H54 (cell line): Measurements from ENCODE around the gene ITGA6.
"Not testable (repeated sequence)": the region's sequence is repeated elsewhere in the genome, so short reads cannot be mapped to it uniquely, and the experiment has no call there.

Experiments used
- DNase-seq: peaks from one replicate; pipeline ENCODE4 v3.0.0; 2011; ENCODE audit warnings: low spot score, mixed read lengths; ENCODE audit not compliant: insufficient read length
- FAIRE-seq: peaks from 3 replicates; lab custom pipeline; 2011; peaks lifted over from hg19 to GRCh38; lab: Jason Lieb, UNC
- POLR2A ChIP-seq: IDR thresholded peaks from 2 replicates; pipeline ENCODE4 v1.6.1; 2011; ENCODE audit warnings: low read depth, mild to moderate bottlenecking, low read length

ITGA6 gene

GRCh38 chr2:172513935-172514586, 86.7 kb downstream of the ITGA6 start:
- FAIRE-seq: no peak
- no peak for DNase-seq
- TF ChIP-seq POLR2A: no peak

GRCh38 chr2:172516299-172516698, 88.9 kb downstream of the ITGA6 start:
- no peak for TF ChIP-seq POLR2A
- DNase-seq: no peak
- no peak for FAIRE-seq

- no peak for FAIRE-seq
- no peak for DNase-seq
- no peak for TF ChIP-seq POLR2A
Measured at GRCh38 chr2:172518995-172519394, 91.6 kb downstream of the ITGA6 start.

GRCh38 chr2:172525601-172526000, 98.2 kb downstream of the ITGA6 start:
- DNase-seq (no peak), FAIRE-seq (no peak)
- TF ChIP-seq POLR2A: no peak

- TF ChIP-seq POLR2A: no peak
- no peak for DNase-seq
- FAIRE-seq: no peak
Measured at GRCh38 chr2:172531309-172531708, 103.9 kb downstream of the ITGA6 start.

GRCh38 chr2:172532461-172532860, 105.1 kb downstream of the ITGA6 start:
- not testable (repeated sequence) for FAIRE-seq, DNase-seq

GRCh38 chr2:172533687-172534086, 106.3 kb downstream of the ITGA6 start:
- no peak for DNase-seq
- no peak for FAIRE-seq
- no peak for TF ChIP-seq POLR2A

- no peak for DNase-seq
- no peak for FAIRE-seq
- TF ChIP-seq POLR2A: no peak
Measured at GRCh38 chr2:172535119-172535518, 107.7 kb downstream of the ITGA6 start.

GRCh38 chr2:172537851-172538250, 110.5 kb downstream of the ITGA6 start:
- not testable (repeated sequence) for DNase-seq, FAIRE-seq

- FAIRE-seq (no peak), DNase-seq (no peak)
- TF ChIP-seq POLR2A: no peak
Measured at GRCh38 chr2:172539767-172540166, 112.4 kb downstream of the ITGA6 start.

GRCh38 chr2:172540421-172540820, 113.0 kb downstream of the ITGA6 start:
- TF ChIP-seq POLR2A: no peak
- FAIRE-seq (no peak), DNase-seq (no peak)

- DNase-seq (no peak), FAIRE-seq (no peak)
- TF ChIP-seq POLR2A: no peak
Measured at GRCh38 chr2:172545408-172546075, 118.2 kb downstream of the ITGA6 start.

GRCh38 chr2:172549131-172549530, 121.7 kb downstream of the ITGA6 start:
- FAIRE-seq (no peak), DNase-seq (no peak)
- no peak for TF ChIP-seq POLR2A

- DNase-seq, FAIRE-seq: not testable (repeated sequence)
Measured at GRCh38 chr2:172549802-172550201, 122.4 kb downstream of the ITGA6 start.

- no peak for FAIRE-seq
- no peak for DNase-seq
- no peak for TF ChIP-seq POLR2A
Measured at GRCh38 chr2:172550419-172550818, 123.0 kb downstream of the ITGA6 start.
